Mesenchymal stem cell (in vitro differentiated cells and primary cell): ENCODE measurements around the gene RAB4A.

Experiments used
- DNase-seq: peaks from one replicate; pipeline ENCODE4 v3.0.0-alpha.2; 2013
- H2AFZ ChIP-seq: one replicate; pipeline ENCODE4 v1.6.1; 2013; ENCODE audit warnings: low read depth, mild to moderate bottlenecking, control low read depth, inconsistent platforms, low read length, moderate library complexity
- H2AK5ac ChIP-seq: 2 replicates; pipeline ENCODE4 v1.6.1; 2013; ENCODE audit warnings: low read length, moderate library complexity, mild to moderate bottlenecking, inconsistent platforms; ENCODE audit not compliant: severe bottlenecking
- H2BK120ac ChIP-seq: one replicate; pipeline ENCODE4 v1.6.1; 2013; ENCODE audit warnings: low read depth, mild to moderate bottlenecking, inconsistent platforms, low read length, moderate library complexity
- H2BK12ac ChIP-seq, 2 experiments: one replicate each; pipeline ENCODE4 v1.6.1; 2013; ENCODE audit warnings: inconsistent platforms in 2 of 2, low read length in 2 of 2, mild to moderate bottlenecking in 2 of 2, moderate library complexity in 2 of 2, control low read depth in 1 of 2
- H2BK15ac ChIP-seq: one replicate; pipeline ENCODE4 v1.6.1; 2013; ENCODE audit warnings: mild to moderate bottlenecking, low read depth, inconsistent platforms; ENCODE audit not compliant: poor library complexity, severe bottlenecking
- H2BK5ac ChIP-seq: 2 replicates; pipeline ENCODE4 v1.6.1; 2013; ENCODE audit warnings: low read depth, mild to moderate bottlenecking, low read length, control low read depth, inconsistent platforms; ENCODE audit not compliant: poor library complexity, severe bottlenecking
- H3K14ac ChIP-seq, 2 experiments: one replicate each; pipeline ENCODE4 v1.6.1; 2013; ENCODE audit warnings: inconsistent platforms in 2 of 2, low read length in 2 of 2, control low read depth in 1 of 2, mild to moderate bottlenecking in 1 of 2, moderate library complexity in 1 of 2
- H3K18ac ChIP-seq, 2 experiments: one replicate each; pipeline ENCODE4 v1.6.1; 2013; ENCODE audit warnings: inconsistent platforms in 2 of 2, low read length in 2 of 2, control low read depth in 1 of 2, low read depth in 1 of 2, mild to moderate bottlenecking in 1 of 2
- H3K23ac ChIP-seq, 2 experiments: one replicate each; pipeline ENCODE4 v1.6.1; 2013; ENCODE audit warnings: inconsistent platforms in 2 of 2, low read length in 2 of 2, mild to moderate bottlenecking in 2 of 2, moderate library complexity in 2 of 2, control low read depth in 1 of 2
- H3K27ac ChIP-seq: 2 replicates; pipeline ENCODE4 v1.5.1; 2013; ENCODE audit warnings: mild to moderate bottlenecking, moderate library complexity, low read length, control low read depth, inconsistent platforms; ENCODE audit not compliant: poor library complexity, severe bottlenecking
- H3K27me3 ChIP-seq, 2 experiments: 2 replicates each; pipeline versions ENCODE4 v1.6.1 to v1.7.0; 2013; ENCODE audit warnings: low read length in 2 of 2, mild to moderate bottlenecking in 2 of 2, moderate library complexity in 2 of 2, control low read depth in 1 of 2, inconsistent platforms in 1 of 2; ENCODE audit not compliant: control insufficient read depth in 1 of 2, insufficient read depth in 1 of 2
- H3K36me3 ChIP-seq, 2 experiments: 2 replicates each; pipeline versions ENCODE4 v1.6.1 to v1.7.0; 2013; ENCODE audit warnings: low read length in 2 of 2, control low read depth in 1 of 2, inconsistent platforms in 1 of 2, low read depth in 1 of 2, mild to moderate bottlenecking in 1 of 2; ENCODE audit not compliant: insufficient read depth in 2 of 2, control insufficient read depth in 1 of 2
- H3K4ac ChIP-seq, 2 experiments: one replicate each; pipeline ENCODE4 v1.6.1; 2013; ENCODE audit warnings: inconsistent platforms in 2 of 2, low read length in 2 of 2, mild to moderate bottlenecking in 2 of 2, moderate library complexity in 2 of 2, control low read depth in 1 of 2, low read depth in 1 of 2
- H3K4me1 ChIP-seq: 2 replicates; pipeline ENCODE4 v1.6.1; 2013; ENCODE audit warnings: low read depth, low read length, control low read depth; ENCODE audit not compliant: control insufficient read depth, insufficient read depth
- H3K4me2 ChIP-seq: 2 replicates; pipeline ENCODE4 v1.6.1; 2013; ENCODE audit warnings: low read length, mild to moderate bottlenecking, inconsistent platforms; ENCODE audit not compliant: poor library complexity, severe bottlenecking
- H3K4me3 ChIP-seq, 2 experiments: 2 replicates each; pipeline versions ENCODE4 v1.5.1 to v1.7.0; 2013; ENCODE audit warnings: low read length in 2 of 2, mild to moderate bottlenecking in 2 of 2, control low read depth in 1 of 2, low read depth in 1 of 2; ENCODE audit not compliant: insufficient read depth in 1 of 2
- H3K79me1 ChIP-seq: replicated peaks from 2 replicates; pipeline ENCODE4 v1.6.1; 2013; ENCODE audit warnings: mild to moderate bottlenecking, control low read depth, low read length, inconsistent platforms; ENCODE audit not compliant: poor library complexity, severe bottlenecking
- H3K9ac ChIP-seq: 2 replicates; pipeline ENCODE4 v1.7.0; 2013; ENCODE audit warnings: mild to moderate bottlenecking, low read length, moderate library complexity
- H3K9me3 ChIP-seq: 2 replicates; pipeline ENCODE4 v1.7.0; 2013; ENCODE audit warnings: mild to moderate bottlenecking, low read length; ENCODE audit not compliant: control insufficient read depth
- H4K8ac ChIP-seq: one replicate; pipeline ENCODE4 v1.6.1; 2013; ENCODE audit warnings: inconsistent platforms, mild to moderate bottlenecking, low read length, moderate library complexity
- H4K91ac ChIP-seq: one replicate; pipeline ENCODE4 v1.6.1; 2013; ENCODE audit warnings: mild to moderate bottlenecking, low read length, inconsistent platforms
- WGBS: methylation state at CpG from one replicate; pipeline ENCODE4 v1.1.7; 2013; ENCODE audit warnings: mixed read lengths; 5-methylcytosine and 5-hydroxymethylcytosine counted together

The RAB4A gene

DNA sequence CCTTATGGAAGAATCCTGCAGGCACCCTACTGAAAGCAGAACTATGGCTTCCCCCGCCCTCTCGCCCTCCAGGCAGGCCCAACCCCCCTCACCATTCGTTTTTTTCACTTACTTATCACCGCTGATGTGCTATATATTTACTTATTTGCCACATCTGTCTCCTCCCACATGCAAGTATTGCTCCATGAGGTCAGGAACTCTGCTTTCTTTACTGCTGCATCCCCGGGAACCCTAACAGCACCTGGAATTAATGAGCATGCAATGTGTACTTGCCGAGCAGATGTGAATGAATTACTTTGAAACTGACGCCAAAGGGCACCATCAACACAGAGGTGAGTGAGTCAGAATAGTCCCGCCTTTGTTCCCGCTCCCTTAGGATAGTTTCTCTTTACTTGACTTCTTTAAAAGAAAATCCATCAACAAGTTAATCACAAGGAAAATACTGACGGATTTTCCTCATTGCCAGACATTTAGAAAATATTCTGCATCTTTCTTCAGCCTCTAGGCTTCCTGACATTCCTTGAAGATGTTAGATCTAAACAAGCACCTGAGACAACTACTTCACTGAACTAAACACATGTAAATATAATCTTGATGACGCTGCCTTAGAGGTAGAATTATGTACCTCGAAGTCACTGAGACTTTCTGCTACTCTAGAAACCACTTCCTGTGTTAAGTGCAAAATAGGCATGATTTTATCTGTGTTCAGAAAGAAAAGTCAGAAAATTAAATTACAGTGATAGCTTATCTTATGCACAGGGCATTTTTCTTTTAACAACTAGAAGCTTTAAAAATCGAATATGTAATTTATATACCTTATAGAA lies 17.5 kb upstream of the RAB4A start:
- H2BK15ac ChIP-seq, result peak overlapping the region; percentile 74
- H3K4me3 ChIP-seq, result no peak overlapping the region
- H2AFZ ChIP-seq, result no peak overlapping the region
- no peak overlapping the region for H2BK120ac ChIP-seq
- no peak overlapping the region for H4K91ac ChIP-seq
- no peak overlapping the region for H3K23ac ChIP-seq
- no peak overlapping the region for H3K18ac ChIP-seq
- no peak overlapping the region for H3K4ac ChIP-seq
- peak overlapping the region; percentile 29 for H4K8ac ChIP-seq
- no peak overlapping the region for H3K9ac ChIP-seq
- H2BK12ac ChIP-seq, result no peak overlapping the region
- no peaks in the 10 kb centered on the region for H3K36me3 ChIP-seq
- no peaks in the 10 kb centered on the region for H3K79me1 ChIP-seq
- H3K27ac ChIP-seq, result peak overlapping the region; percentile 58
- 35% methylated on average over 10 of the region's 13 CpGs for WGBS
- peak overlapping the region; percentile 41 for H3K4me2 ChIP-seq
- H2BK5ac ChIP-seq, result no peak overlapping the region
- peaks cover 7 to 22% of the 10 kb centered on the region in 2 experiments for H3K27me3 ChIP-seq
- peak; percentile 44 for DNase-seq
- no peak overlapping the region for H3K14ac ChIP-seq
- H2AK5ac ChIP-seq, result no peak overlapping the region
- no peaks in the 10 kb centered on the region for H3K9me3 ChIP-seq
- peaks cover 10% of the 10 kb centered on the region for H3K4me1 ChIP-seq

DNA sequence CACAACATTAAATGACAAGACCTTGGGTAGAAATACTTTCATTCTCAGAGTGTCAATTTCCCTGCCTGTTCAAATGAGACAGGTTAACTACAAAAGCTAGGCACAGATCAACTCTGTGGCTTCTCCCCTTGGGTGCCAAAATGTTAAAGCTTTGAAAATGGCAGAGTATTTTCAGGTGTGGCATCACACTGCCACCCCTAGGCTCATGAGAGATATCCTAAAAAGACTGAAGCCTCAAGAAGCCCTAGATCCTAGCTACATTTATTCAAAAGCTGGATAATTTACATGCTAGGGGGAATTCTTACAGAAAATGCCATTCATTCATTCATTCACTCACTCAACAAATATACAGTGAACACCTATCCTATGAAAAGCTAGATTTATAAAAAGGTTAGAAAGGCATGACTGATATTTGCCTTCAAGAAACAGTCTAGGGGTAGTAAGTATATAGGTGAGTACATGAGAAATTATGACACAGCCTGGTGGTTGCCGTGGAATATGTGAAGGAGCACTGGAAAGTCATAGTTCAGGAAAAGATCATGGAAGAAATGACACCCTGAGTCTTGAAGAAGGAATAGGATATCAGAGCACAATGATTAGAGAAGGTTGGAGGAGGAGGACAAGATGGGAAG lies 15.9 kb upstream of the RAB4A start:
- H3K36me3 ChIP-seq, result no peaks in the 10 kb centered on the region
- H2BK12ac ChIP-seq, result no peak overlapping the region
- H3K4me1 ChIP-seq, result peaks cover 12% of the 10 kb centered on the region
- H3K27ac ChIP-seq, result no peak overlapping the region
- 95% methylated on average over 1 of the region's 1 CpG for WGBS
- no peaks in the 10 kb centered on the region for H3K9me3 ChIP-seq
- peaks cover 0 to 22% of the 10 kb centered on the region in 2 experiments for H3K27me3 ChIP-seq
- H2BK120ac ChIP-seq, result no peak overlapping the region
- H2AK5ac ChIP-seq, result no peak overlapping the region
- H4K8ac ChIP-seq, result no peak overlapping the region
- no peak overlapping the region for H4K91ac ChIP-seq
- H2BK15ac ChIP-seq, result no peak overlapping the region
- no peak overlapping the region for H3K18ac ChIP-seq
- H3K23ac ChIP-seq, result no peak overlapping the region
- no peak overlapping the region for H3K14ac ChIP-seq
- no peak overlapping the region for H3K4ac ChIP-seq
- no peak for DNase-seq
- H3K79me1 ChIP-seq, result no peaks in the 10 kb centered on the region
- H3K4me3 ChIP-seq, result no peak overlapping the region
- no peak overlapping the region for H3K9ac ChIP-seq
- H2BK5ac ChIP-seq, result no peak overlapping the region
- H2AFZ ChIP-seq, result no peak overlapping the region
- no peak overlapping the region for H3K4me2 ChIP-seq

- Histone ChIP-seq H2BK12ac (no peak overlapping the region), H2AK5ac (no peak overlapping the region), H3K4me1 (peaks cover 5% of the 10 kb centered on the region), H3K36me3 (no peaks in the 10 kb centered on the region), H3K14ac (no peak overlapping the region), H3K4me3 (no peak overlapping the region), H3K27me3 (peaks cover 0 to 10% of the 10 kb centered on the region in 2 experiments), H2BK5ac (no peak overlapping the region), H4K8ac (no peak overlapping the region), H3K27ac (no peak overlapping the region), H4K91ac (no peak overlapping the region), H3K23ac (no peak overlapping the region), H2BK120ac (no peak overlapping the region), H2AFZ (no peak overlapping the region), H3K18ac (no peak overlapping the region), H3K4me2 (no peak overlapping the region), H3K4ac (no peak overlapping the region), H3K9me3 (no peaks in the 10 kb centered on the region), H2BK15ac (no peak overlapping the region), H3K9ac (peak overlapping the region; percentile 5), H3K79me1 (no peaks in the 10 kb centered on the region)
- WGBS, result 19% methylated on average over 3 of the region's 4 CpGs
- DNase-seq, result peak; percentile 71
These were observed 12.7 kb upstream of the RAB4A start for GRCh38 chr1:229258031-229258756.

DNA sequence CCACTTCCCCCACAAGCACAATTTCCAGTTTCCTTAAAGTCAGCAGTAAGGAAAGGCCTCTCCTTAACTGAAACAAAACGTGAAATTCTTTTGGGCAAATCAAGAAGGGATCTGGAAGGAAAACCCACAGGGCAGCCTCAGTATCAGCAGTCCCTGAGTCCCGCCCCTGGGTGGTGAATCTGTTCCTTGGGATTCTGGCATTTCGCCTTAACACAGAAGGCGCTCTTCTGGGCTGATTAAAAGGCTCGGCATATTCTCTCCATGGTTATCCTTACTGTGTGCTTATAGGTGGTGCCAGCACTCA lies 12.2 kb upstream of the RAB4A start:
- no peaks in the 10 kb centered on the region for H3K79me1 ChIP-seq
- no peak overlapping the region for H2AK5ac ChIP-seq
- peaks cover 0 to 10% of the 10 kb centered on the region in 2 experiments for H3K27me3 ChIP-seq
- no peak overlapping the region for H2BK120ac ChIP-seq
- H3K9ac ChIP-seq, result peak overlapping the region; percentile 5
- no peak overlapping the region for H3K4me2 ChIP-seq
- no peak overlapping the region for H3K27ac ChIP-seq
- H2BK12ac ChIP-seq, result no peak overlapping the region
- no peak overlapping the region for H2AFZ ChIP-seq
- no peak overlapping the region for H3K4me3 ChIP-seq
- DNase-seq, result no peak
- H3K9me3 ChIP-seq, result no peaks in the 10 kb centered on the region
- no peak overlapping the region for H4K8ac ChIP-seq
- 66% methylated on average over 4 of the region's 5 CpGs for WGBS
- no peak overlapping the region for H4K91ac ChIP-seq
- H3K4ac ChIP-seq, result no peak overlapping the region
- H2BK5ac ChIP-seq, result no peak overlapping the region
- no peak overlapping the region for H2BK15ac ChIP-seq
- H3K23ac ChIP-seq, result no peak overlapping the region
- H3K4me1 ChIP-seq, result peaks cover 5% of the 10 kb centered on the region
- no peak overlapping the region for H3K18ac ChIP-seq
- H3K36me3 ChIP-seq, result no peaks in the 10 kb centered on the region
- H3K14ac ChIP-seq, result no peak overlapping the region
